Mucosa of rectum (tissue), 2 donors: Measurements from ENCODE around the gene SMARCC1.

Source experiments
- H3K27ac ChIP-seq, 2 donors: one replicate each; pipeline ENCODE4 v1.7.0; 2013; ENCODE audit warnings: inconsistent platforms in 2 of 2, low read depth in 2 of 2, low read length in 2 of 2
- H3K27me3 ChIP-seq, 2 donors: one replicate each; pipeline ENCODE4 v1.7.0; 2013; ENCODE audit warnings: low read length in 2 of 2; ENCODE audit not compliant: control insufficient read depth in 2 of 2, insufficient read depth in 2 of 2
- H3K36me3 ChIP-seq, 2 donors: one replicate each; pipeline ENCODE4 v1.7.0; 2013; ENCODE audit warnings: low read length in 2 of 2; ENCODE audit not compliant: control insufficient read depth in 2 of 2, insufficient read depth in 2 of 2
- H3K4me1 ChIP-seq, 2 donors: one replicate each; pipeline ENCODE4 v1.7.0; 2013; ENCODE audit warnings: low read length in 2 of 2, mild to moderate bottlenecking in 1 of 2; ENCODE audit not compliant: control insufficient read depth in 2 of 2, insufficient read depth in 2 of 2
- H3K4me3 ChIP-seq, 2 donors: one replicate each; pipeline ENCODE4 v1.7.0; 2013; ENCODE audit warnings: low read length in 2 of 2
- H3K9ac ChIP-seq, 2 donors: one replicate each; pipeline ENCODE4 v1.7.0; 2013; ENCODE audit warnings: low read length in 2 of 2, low read depth in 1 of 2, mild to moderate bottlenecking in 1 of 2
- H3K9me3 ChIP-seq, 2 donors: one replicate each; pipeline ENCODE4 v1.7.0; 2013; ENCODE audit warnings: low read length in 2 of 2; ENCODE audit not compliant: control insufficient read depth in 2 of 2
- donor health status: healthy.
- donor health status: Normal muscosa, but diverticular disease.

Gene SMARCC1

DNA sequence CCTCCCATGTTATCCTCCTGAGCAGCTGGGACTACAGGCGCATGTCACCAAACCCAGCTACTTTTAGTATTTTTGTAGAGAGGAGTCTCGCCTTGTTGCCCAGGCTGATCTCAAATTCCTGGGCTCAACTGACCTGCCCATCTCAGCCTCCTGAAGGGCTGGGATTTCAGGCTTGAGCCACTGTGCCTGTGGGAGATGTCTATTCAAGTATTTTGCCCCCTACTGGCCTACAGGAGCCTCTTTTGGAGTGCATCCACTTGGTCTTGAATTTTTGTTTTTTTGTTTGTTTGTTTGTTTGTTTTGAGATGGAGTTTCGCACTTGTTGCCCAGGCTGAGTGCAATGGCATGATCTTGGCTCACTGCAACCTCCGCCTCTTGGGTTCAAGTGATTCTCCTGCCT lies 18.0 kb upstream of the SMARCC1 start:
- Histone ChIP-seq H3K9me3 (no peaks in the 10 kb centered on the region), H3K27me3 (no peaks in the 10 kb centered on the region), H3K27ac (no peak overlapping the region), H3K9ac (no peak overlapping the region), H3K36me3 (no peaks in the 10 kb centered on the region), H3K4me1 (peaks cover 13 to 16% of the 10 kb centered on the region in 2 donors), H3K4me3 (no peak overlapping the region)

DNA sequence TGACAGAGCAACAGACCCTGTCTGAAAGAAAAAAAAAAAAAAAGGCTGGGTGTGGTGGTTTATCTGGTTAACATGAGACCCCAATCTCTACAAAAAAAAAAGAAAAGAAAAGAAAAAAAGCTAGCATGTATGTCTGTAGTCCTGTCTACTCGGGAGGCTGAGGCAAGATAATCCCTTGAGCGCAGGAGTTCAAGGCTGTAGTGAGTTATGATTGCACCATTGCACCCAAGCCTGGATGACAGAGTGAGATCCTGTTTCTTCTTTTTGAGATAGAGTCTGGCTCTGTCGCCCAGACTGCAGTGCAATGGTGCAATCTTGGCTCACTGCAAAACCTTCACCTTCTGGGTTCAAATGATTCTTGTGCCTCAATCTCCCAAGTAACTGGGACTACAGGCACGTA lies 12.9 kb upstream of the SMARCC1 start:
- no peak overlapping the region for H3K9ac ChIP-seq
- no peaks in the 10 kb centered on the region for H3K4me1 ChIP-seq
- H3K27ac ChIP-seq = no peak overlapping the region
- no peaks in the 10 kb centered on the region for H3K27me3 ChIP-seq
- H3K4me3 ChIP-seq = no peak overlapping the region
- H3K9me3 ChIP-seq = no peaks in the 10 kb centered on the region
- H3K36me3 ChIP-seq = no peaks in the 10 kb centered on the region

DNA sequence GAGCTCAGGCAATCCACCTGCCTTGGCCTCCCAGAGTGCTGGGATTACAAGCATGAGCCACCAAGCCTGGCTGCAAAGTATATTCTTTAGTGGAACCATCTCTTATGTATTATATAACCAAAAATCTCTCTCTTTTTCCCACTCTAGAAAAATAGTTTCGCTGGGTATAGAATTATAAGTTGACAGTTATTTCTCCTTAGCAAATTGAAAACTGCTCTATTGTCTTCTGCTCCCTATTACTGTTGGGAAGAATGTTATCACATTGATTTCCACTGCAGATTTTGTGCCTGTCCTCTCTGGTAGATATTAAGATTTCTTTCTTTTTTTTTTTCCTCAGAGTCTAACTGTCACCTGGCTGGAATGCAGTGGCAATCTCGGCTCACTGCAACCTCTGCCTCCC lies 11.0 kb upstream of the SMARCC1 start:
- no peaks in the 10 kb centered on the region for H3K4me1 ChIP-seq
- H3K27ac ChIP-seq = no peak overlapping the region
- H3K36me3 ChIP-seq = no peaks in the 10 kb centered on the region
- H3K27me3 ChIP-seq = no peaks in the 10 kb centered on the region
- no peak overlapping the region for H3K4me3 ChIP-seq
- no peaks in the 10 kb centered on the region for H3K9me3 ChIP-seq
- no peak overlapping the region for H3K9ac ChIP-seq

DNA sequence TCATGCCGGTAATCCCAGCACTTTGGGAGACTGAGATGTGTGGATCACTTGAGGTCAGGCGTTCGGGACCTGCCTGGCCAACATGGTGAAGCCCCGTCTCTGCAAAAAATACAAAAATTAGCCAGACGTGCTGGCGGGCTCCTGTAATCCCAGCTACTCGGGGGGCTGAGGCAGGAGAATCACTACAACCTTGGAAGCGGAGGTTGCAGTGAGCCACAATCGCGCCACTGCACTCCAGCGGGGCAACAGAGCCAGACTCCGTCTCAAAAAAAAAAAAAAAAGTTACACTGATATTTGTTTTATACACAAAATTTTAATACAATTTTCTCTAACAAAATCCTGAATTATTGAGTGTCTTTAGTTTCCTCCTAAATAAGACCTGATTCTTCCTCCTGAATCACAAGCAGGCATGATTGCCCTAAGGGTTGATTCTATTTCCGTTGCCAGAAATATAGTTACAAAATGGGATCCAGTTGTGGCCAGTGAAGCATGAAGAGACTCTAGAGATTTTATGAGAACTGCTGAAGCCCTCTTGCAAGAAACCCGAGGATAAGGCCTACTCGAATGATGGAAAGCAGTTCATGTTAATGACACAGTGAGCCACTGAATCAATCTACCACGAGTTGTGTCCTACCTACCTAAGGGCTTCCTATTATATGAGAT lies 9.6 kb upstream of the SMARCC1 start:
- H3K4me1 ChIP-seq = no peaks in the 10 kb centered on the region
- H3K4me3 ChIP-seq = no peak overlapping the region
- no peaks in the 10 kb centered on the region for H3K9me3 ChIP-seq
- no peak overlapping the region for H3K27ac ChIP-seq
- no peaks in the 10 kb centered on the region for H3K27me3 ChIP-seq
- H3K36me3 ChIP-seq = no peaks in the 10 kb centered on the region
- H3K9ac ChIP-seq = no peak overlapping the region

DNA sequence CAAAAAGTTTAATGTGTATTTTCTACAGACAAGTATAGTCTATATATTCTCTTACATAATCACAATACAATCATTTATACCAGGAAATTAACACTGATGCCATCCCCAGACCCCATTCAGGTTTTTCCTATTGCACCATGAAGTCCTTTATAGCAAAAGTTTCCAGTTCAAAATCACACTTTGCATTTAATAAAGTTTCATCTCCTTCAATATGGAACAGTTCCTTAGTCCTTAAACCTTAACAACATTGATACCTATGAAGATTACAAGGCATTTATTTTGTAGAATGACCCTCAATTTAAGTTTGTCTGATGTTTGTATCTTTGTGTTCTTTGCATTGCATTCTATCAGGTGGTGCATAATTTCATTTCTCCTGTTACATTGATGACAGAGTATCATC lies 2.0 kb upstream of the SMARCC1 start:
- Histone ChIP-seq H3K9me3 (no peaks in the 10 kb centered on the region), H3K4me1 (peaks cover 9 to 16% of the 10 kb centered on the region in 2 donors), H3K9ac (no peak overlapping the region), H3K36me3 (no peaks in the 10 kb centered on the region), H3K27me3 (no peaks in the 10 kb centered on the region), H3K27ac (no peak overlapping the region), H3K4me3 (no peak overlapping the region)

DNA sequence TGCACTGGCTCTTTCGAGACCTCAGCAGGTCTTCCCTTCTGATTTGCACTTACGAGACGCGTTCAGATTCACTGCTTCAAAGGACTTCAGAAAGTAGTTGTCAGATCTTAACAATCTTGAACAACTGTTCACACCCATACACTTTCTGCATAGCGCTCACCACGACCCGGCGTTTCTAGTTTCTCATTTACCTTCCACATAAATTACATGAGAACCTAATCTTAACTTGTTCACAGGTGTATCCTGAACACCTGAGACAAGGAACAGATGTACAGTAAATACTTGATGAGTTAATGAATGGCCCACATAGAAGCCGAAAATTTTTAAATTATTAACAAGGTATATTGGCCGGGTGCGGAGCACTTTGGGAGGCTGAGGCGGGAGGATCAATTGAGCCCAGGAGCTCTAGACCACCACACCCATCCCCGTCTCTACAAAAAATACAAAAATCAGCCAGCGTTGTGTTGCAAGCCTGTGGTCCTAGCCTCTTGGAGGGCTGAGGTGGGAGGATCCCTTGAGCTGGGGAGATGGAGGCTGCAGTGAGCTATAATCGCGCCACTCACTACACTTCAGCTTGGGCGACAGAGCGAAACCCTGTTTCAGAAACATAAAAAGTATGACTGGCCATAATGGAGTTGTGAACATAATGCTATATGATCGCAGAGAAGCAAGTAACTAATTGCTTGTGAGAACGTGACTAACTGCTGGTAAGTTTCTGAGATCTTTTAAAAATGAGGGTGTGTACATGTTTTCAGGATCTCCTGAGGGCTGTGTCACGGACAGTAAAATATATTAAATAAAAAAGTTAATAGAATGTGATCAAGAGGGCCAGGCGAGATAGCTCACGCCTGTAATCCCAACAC lies 984 bp upstream of the SMARCC1 start:
- no peaks in the 10 kb centered on the region for H3K27me3 ChIP-seq
- H3K9ac ChIP-seq = peak overlapping the region; percentile 97
- peak overlapping the region; percentile 97 to 98 for H3K27ac ChIP-seq
- peak overlapping the region; percentile 76 to 88 for H3K4me3 ChIP-seq
- H3K4me1 ChIP-seq = peaks cover 9 to 16% of the 10 kb centered on the region in 2 donors
- no peaks in the 10 kb centered on the region for H3K9me3 ChIP-seq
- no peaks in the 10 kb centered on the region for H3K36me3 ChIP-seq

DNA sequence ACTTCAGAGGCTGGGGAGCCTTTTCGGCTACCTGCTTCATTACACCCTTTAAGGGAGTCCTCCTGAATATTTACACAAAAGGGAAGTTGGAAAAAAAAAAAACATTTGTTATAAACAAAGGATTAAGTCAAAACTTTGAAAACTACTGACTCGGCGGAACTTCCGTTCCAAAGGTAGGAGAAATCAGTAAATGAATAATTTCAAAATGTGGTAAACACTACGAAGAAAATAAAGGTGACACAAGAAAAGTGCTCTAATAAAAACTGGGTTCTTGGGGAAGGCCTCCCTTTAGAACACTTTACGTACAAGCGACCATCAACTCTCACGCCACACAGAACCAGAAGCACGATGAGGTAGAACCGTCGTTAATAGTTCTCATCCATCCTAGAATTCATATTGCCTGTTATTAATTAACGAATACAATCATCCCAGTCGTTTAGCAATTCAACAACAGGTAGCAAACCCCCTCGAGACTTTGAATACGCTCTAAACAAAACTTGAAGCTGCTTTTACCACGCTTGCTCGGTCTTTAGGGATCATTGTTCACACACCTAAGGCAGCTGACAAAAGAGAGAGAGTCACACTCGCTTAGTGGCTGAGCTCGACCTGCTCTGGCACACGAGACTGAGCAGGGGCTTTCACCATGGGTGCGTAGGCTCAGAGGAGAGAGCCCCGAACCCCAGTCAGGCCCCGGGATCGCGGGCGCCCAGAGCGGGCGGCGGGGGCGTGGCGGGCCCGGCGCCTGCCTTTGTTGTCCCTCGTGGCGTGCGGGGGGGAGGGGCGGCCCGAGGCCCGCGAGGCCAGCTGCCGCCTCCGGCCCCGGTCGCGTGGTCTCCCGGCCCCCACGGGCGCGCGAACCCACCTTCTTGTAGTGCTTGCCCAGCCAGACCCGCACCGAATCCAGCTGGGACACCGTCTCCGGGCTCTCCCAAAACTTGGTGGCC lies 680 bp downstream of the SMARCC1 start:
- Histone ChIP-seq H3K4me3 (peak overlapping the region; percentile 76 to 88), H3K27me3 (no peaks in the 10 kb centered on the region), H3K27ac (peak overlapping the region; percentile 97 to 98), H3K9ac (peak overlapping the region; percentile 86 to 97), H3K9me3 (no peaks in the 10 kb centered on the region), H3K4me1 (peaks cover 9 to 16% of the 10 kb centered on the region in 2 donors), H3K36me3 (no peaks in the 10 kb centered on the region)

DNA sequence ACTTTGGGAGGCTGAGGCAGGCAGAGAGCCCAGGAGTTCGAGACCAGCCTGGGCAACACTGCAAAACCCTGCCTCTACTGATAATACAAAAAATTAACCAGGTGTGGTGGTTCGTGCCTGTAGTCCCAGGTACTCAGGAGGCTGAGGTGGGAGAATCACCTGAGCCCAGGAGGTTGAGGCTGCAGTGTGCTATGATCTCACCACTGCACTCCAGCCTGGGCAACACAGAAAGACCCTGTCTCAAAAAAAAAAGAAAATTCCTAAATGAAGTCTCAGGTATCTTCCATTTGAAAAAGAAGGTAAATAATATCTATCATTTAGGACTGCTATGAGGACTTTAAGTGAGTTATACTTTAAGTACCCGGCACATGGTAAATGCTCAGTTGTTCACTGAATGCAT lies 2.9 kb downstream of the SMARCC1 start:
- Histone ChIP-seq H3K4me1 (peaks cover 9 to 16% of the 10 kb centered on the region in 2 donors), H3K27ac (no peak overlapping the region), H3K27me3 (no peaks in the 10 kb centered on the region)

DNA sequence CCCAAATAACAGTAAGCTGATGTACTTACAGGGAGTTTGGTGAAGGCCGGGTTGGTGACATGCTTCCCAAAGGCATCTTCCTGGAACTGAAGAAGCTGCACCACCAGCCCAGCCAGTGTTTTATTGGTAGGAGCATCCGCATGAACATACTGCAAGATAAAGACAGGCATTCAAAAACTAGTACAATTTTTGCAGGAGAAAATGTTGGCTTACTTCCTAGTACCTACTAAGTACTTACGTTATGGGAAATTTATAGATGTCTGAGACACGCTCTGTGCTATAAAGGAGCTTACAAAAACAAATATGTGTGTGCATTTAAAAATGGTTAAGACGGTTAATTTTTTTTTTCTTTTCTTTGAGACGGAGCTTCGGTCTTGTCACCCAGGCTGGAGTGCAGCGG lies 8.9 kb downstream of the SMARCC1 start:
- H3K4me1 ChIP-seq = no peaks in the 10 kb centered on the region
- no peak overlapping the region for H3K4me3 ChIP-seq
- H3K27ac ChIP-seq = no peak overlapping the region
- H3K9me3 ChIP-seq = no peaks in the 10 kb centered on the region
- H3K36me3 ChIP-seq = peaks cover 8 to 13% of the 10 kb centered on the region in 2 donors
- no peaks in the 10 kb centered on the region for H3K27me3 ChIP-seq
- H3K9ac ChIP-seq = no peak overlapping the region

More for the DNA sequence above, 2.9 kb downstream of the SMARCC1 start:
- no peaks in the 10 kb centered on the region for H3K36me3 ChIP-seq
- no peak overlapping the region for H3K4me3 ChIP-seq
- no peak overlapping the region for H3K9ac ChIP-seq
- H3K9me3 ChIP-seq = no peaks in the 10 kb centered on the region
